Neural crest cell (in vitro differentiated cells): ENCODE results near the gene CTNNA3. TPM values are rescaled to one million over a fixed set of nuclear protein-coding genes. Genes with fewer than 3 reads are reported as not detected.

Source experiments
- DNase-seq: peaks from one replicate; pipeline ENCODE4 v3.0.0; 2021; ENCODE audit warnings: low read depth, mixed read lengths, low spot score
- H3K27ac Mint-ChIP-seq: one replicate; pipeline ENCODE4 v1.8.0; 2021; ENCODE audit warnings: mild to moderate bottlenecking, mixed read lengths; ENCODE audit not compliant: unreplicated experiment
- H3K27me3 Mint-ChIP-seq: 2 replicates; pipeline ENCODE4 v1.8.0; 2021; ENCODE audit warnings: low read depth, mild to moderate bottlenecking, mixed read lengths
- H3K36me3 Mint-ChIP-seq: 2 replicates; pipeline ENCODE4 v1.8.0; 2021; ENCODE audit warnings: low read depth, mild to moderate bottlenecking, mixed read lengths
- H3K4me1 Mint-ChIP-seq: 2 replicates; pipeline ENCODE4 v1.8.0; 2021; ENCODE audit warnings: mixed read lengths
- H3K4me3 Mint-ChIP-seq: one replicate; pipeline ENCODE4 v1.8.0; 2021; ENCODE audit warnings: mild to moderate bottlenecking, mixed read lengths
- H3K9me3 Mint-ChIP-seq: 2 replicates; pipeline ENCODE4 v1.8.0; 2021; ENCODE audit warnings: mixed read lengths
- microRNA-seq: library from miRNA; unstranded; fragments of <30 nt; microRNA quantifications from one replicate; pipeline ENCODE4, GENCODE V29; 2020
- total RNA-seq: library from RNA; stranded (reverse); gene quantifications from 2 replicates; pipeline ENCODE4 v1.2.1, GENCODE V29; 2021
- TF ChIP-seq, protein P1 (sequence below): fragments of 200-600 bp; sonication (generic); conservative IDR thresholded peaks from 2 replicates; pipeline ENCODE4 v1.5.0; 2021; ENCODE audit warnings: antibody characterized with exemption, mild to moderate bottlenecking

The CTNNA3 gene
- total RNA-seq, 1 donor from 2014 or later = 4.7 TPM

DNA sequence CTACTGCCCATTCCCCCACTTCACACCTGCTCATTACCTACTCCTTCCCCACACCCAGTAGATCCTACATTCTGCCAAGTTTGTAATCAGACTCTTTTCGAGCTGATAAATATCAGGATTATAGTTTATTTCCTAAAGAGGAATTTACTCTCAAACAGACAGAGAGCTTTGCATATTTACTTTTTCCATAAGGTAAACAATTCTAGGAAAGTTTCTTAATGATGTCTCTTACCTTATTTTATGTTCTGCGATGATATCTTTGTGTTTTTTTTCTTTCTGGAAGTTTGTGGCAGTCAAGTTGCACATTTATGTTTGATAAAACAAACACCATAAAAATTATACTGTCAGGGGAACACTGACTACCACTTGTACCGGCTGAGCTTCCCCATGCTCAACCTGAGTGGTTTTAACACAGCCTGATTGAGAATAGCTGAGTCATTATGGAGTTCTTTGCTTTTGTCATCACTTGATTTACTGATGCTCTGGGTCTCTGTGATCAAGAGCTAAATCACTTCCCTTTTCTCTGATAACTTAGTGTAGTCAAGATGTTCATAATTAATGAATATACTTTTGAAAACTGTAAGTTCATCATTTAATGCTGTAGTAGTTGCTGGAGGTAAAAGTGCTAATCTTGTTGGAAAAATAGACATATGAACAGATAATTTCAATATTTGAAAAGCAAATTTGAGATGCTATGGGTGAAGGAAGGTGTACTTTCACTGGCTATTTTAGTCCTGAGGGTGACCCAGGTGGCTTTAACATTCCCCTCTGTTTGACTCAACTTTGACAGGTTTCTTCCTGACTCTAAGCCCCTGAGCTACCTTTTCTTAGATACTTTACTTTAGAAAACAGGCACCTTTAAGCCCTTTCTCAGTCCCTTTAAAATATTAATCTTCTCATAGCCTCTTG lies 1804.7 kb downstream of the CTNNA3 start:
- TF ChIP-seq, protein P1, sequence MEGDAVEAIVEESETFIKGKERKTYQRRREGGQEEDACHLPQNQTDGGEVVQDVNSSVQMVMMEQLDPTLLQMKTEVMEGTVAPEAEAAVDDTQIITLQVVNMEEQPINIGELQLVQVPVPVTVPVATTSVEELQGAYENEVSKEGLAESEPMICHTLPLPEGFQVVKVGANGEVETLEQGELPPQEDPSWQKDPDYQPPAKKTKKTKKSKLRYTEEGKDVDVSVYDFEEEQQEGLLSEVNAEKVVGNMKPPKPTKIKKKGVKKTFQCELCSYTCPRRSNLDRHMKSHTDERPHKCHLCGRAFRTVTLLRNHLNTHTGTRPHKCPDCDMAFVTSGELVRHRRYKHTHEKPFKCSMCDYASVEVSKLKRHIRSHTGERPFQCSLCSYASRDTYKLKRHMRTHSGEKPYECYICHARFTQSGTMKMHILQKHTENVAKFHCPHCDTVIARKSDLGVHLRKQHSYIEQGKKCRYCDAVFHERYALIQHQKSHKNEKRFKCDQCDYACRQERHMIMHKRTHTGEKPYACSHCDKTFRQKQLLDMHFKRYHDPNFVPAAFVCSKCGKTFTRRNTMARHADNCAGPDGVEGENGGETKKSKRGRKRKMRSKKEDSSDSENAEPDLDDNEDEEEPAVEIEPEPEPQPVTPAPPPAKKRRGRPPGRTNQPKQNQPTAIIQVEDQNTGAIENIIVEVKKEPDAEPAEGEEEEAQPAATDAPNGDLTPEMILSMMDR = no peak
- Mint-ChIP-seq H3K27me3 (no peaks in the 10 kb centered on the region), H3K4me1 (no peaks in the 10 kb centered on the region), H3K9me3 (peaks cover 6% of the 10 kb centered on the region), H3K4me3 (no peak overlapping the region), H3K27ac (no peak overlapping the region), H3K36me3 (no peaks in the 10 kb centered on the region)
- no peak for DNase-seq

DNA sequence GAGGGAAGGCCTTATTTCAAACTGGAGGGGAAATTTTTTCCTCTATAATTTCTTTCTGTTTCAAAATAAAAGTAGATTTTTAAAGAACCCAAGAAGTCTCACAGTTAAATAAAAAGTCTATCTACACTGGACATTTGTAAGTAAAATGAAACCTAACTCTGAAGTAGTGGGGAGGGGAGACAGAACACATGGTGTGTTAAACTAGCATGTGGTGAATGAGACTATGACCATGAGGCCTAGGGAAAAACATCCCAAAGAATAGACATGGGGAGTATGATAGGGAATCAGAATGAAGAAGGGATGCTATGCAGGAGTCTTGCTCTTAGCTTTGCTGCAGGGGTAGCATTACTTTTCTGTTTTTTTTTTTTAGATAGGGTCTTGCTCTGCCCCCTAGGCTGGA lies 1831.5 kb downstream of the CTNNA3 start:
- TF ChIP-seq, protein P1 = no peak
- H3K27me3 Mint-ChIP-seq = no peaks in the 10 kb centered on the region
- no peak overlapping the region for H3K27ac Mint-ChIP-seq
- peaks cover 2% of the 10 kb centered on the region for H3K9me3 Mint-ChIP-seq
- no peaks in the 10 kb centered on the region for H3K4me1 Mint-ChIP-seq
- DNase-seq = no peak
- no peaks in the 10 kb centered on the region for H3K36me3 Mint-ChIP-seq
- no peak overlapping the region for H3K4me3 Mint-ChIP-seq

DNA sequence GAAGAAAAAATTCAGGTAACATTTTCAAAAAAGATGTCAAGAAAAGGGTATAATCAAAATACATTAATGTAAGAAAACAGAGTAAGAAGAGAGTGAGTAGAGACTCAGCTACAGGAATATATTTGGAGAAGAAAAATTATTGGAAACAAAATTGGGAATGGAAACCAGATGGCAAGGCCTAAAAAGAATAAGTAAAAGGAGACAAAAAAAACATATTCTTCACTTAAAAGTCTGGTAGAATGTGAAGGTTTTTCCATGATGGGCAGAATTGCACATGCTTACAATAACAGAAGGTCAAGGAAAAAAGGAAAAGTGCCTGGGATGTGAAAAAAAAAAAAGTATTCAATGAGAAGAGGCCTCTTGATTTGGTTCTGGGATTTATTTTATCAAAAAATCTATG lies 1832.0 kb downstream of the CTNNA3 start:
- H3K36me3 Mint-ChIP-seq = no peaks in the 10 kb centered on the region
- H3K4me1 Mint-ChIP-seq = no peaks in the 10 kb centered on the region
- H3K27ac Mint-ChIP-seq = no peak overlapping the region
- H3K27me3 Mint-ChIP-seq = no peaks in the 10 kb centered on the region
- TF ChIP-seq, protein P1 = no peak
- H3K4me3 Mint-ChIP-seq = no peak overlapping the region
- H3K9me3 Mint-ChIP-seq = peaks cover 2% of the 10 kb centered on the region
- DNase-seq = no peak

Small RNA genes within 50 kb of the gene (microRNA-seq; reads per million reads assigned to microRNA genes)
- 3.6 reads per million for gene MIR7151

Other genes with a start within 250 kb of the CTNNA3 start
- gene DNAJC12, start 142.0 kb upstream of the CTNNA3 start, total RNA-seq = 3.8 and 4.1 TPM in 2 replicates
- gene SIRT1, start 188.5 kb upstream of the CTNNA3 start, total RNA-seq = 30.9 and 33.0 TPM in 2 replicates